Mesenchymal stem cell (in vitro differentiated cells and primary cell): ENCODE data around the gene FRYL.
"Not testable (repeated sequence)": the region's sequence is repeated elsewhere in the genome, so short reads cannot be mapped to it uniquely, and the experiment has no call there.

Experiments used
- DNase-seq: peaks from one replicate; pipeline ENCODE4 v3.0.0-alpha.2; 2013
- H2AFZ ChIP-seq: one replicate; pipeline ENCODE4 v1.6.1; 2013; ENCODE audit warnings: low read depth, mild to moderate bottlenecking, control low read depth, inconsistent platforms, low read length, moderate library complexity
- H2AK5ac ChIP-seq: 2 replicates; pipeline ENCODE4 v1.6.1; 2013; ENCODE audit warnings: low read length, moderate library complexity, mild to moderate bottlenecking, inconsistent platforms; ENCODE audit not compliant: severe bottlenecking
- H2BK120ac ChIP-seq: one replicate; pipeline ENCODE4 v1.6.1; 2013; ENCODE audit warnings: low read depth, mild to moderate bottlenecking, inconsistent platforms, low read length, moderate library complexity
- H2BK12ac ChIP-seq, 2 experiments: one replicate each; pipeline ENCODE4 v1.6.1; 2013; ENCODE audit warnings: inconsistent platforms in 2 of 2, low read length in 2 of 2, mild to moderate bottlenecking in 2 of 2, moderate library complexity in 2 of 2, control low read depth in 1 of 2
- H2BK15ac ChIP-seq: one replicate; pipeline ENCODE4 v1.6.1; 2013; ENCODE audit warnings: mild to moderate bottlenecking, low read depth, inconsistent platforms; ENCODE audit not compliant: poor library complexity, severe bottlenecking
- H2BK5ac ChIP-seq: 2 replicates; pipeline ENCODE4 v1.6.1; 2013; ENCODE audit warnings: low read depth, mild to moderate bottlenecking, low read length, control low read depth, inconsistent platforms; ENCODE audit not compliant: poor library complexity, severe bottlenecking
- H3K14ac ChIP-seq, 2 experiments: one replicate each; pipeline ENCODE4 v1.6.1; 2013; ENCODE audit warnings: inconsistent platforms in 2 of 2, low read length in 2 of 2, control low read depth in 1 of 2, mild to moderate bottlenecking in 1 of 2, moderate library complexity in 1 of 2
- H3K18ac ChIP-seq, 2 experiments: one replicate each; pipeline ENCODE4 v1.6.1; 2013; ENCODE audit warnings: inconsistent platforms in 2 of 2, low read length in 2 of 2, control low read depth in 1 of 2, low read depth in 1 of 2, mild to moderate bottlenecking in 1 of 2
- H3K23ac ChIP-seq, 2 experiments: one replicate each; pipeline ENCODE4 v1.6.1; 2013; ENCODE audit warnings: inconsistent platforms in 2 of 2, low read length in 2 of 2, mild to moderate bottlenecking in 2 of 2, moderate library complexity in 2 of 2, control low read depth in 1 of 2
- H3K27ac ChIP-seq: 2 replicates; pipeline ENCODE4 v1.5.1; 2013; ENCODE audit warnings: mild to moderate bottlenecking, moderate library complexity, low read length, control low read depth, inconsistent platforms; ENCODE audit not compliant: poor library complexity, severe bottlenecking
- H3K27me3 ChIP-seq, 2 experiments: 2 replicates each; pipeline versions ENCODE4 v1.6.1 to v1.7.0; 2013; ENCODE audit warnings: low read length in 2 of 2, mild to moderate bottlenecking in 2 of 2, moderate library complexity in 2 of 2, control low read depth in 1 of 2, inconsistent platforms in 1 of 2; ENCODE audit not compliant: control insufficient read depth in 1 of 2, insufficient read depth in 1 of 2
- H3K36me3 ChIP-seq, 2 experiments: 2 replicates each; pipeline versions ENCODE4 v1.6.1 to v1.7.0; 2013; ENCODE audit warnings: low read length in 2 of 2, control low read depth in 1 of 2, inconsistent platforms in 1 of 2, low read depth in 1 of 2, mild to moderate bottlenecking in 1 of 2; ENCODE audit not compliant: insufficient read depth in 2 of 2, control insufficient read depth in 1 of 2
- H3K4ac ChIP-seq, 2 experiments: one replicate each; pipeline ENCODE4 v1.6.1; 2013; ENCODE audit warnings: inconsistent platforms in 2 of 2, low read length in 2 of 2, mild to moderate bottlenecking in 2 of 2, moderate library complexity in 2 of 2, control low read depth in 1 of 2, low read depth in 1 of 2
- H3K4me1 ChIP-seq: 2 replicates; pipeline ENCODE4 v1.6.1; 2013; ENCODE audit warnings: low read depth, low read length, control low read depth; ENCODE audit not compliant: control insufficient read depth, insufficient read depth
- H3K4me2 ChIP-seq: 2 replicates; pipeline ENCODE4 v1.6.1; 2013; ENCODE audit warnings: low read length, mild to moderate bottlenecking, inconsistent platforms; ENCODE audit not compliant: poor library complexity, severe bottlenecking
- H3K4me3 ChIP-seq, 2 experiments: 2 replicates each; pipeline versions ENCODE4 v1.5.1 to v1.7.0; 2013; ENCODE audit warnings: low read length in 2 of 2, mild to moderate bottlenecking in 2 of 2, control low read depth in 1 of 2, low read depth in 1 of 2; ENCODE audit not compliant: insufficient read depth in 1 of 2
- H3K79me1 ChIP-seq: replicated peaks from 2 replicates; pipeline ENCODE4 v1.6.1; 2013; ENCODE audit warnings: mild to moderate bottlenecking, control low read depth, low read length, inconsistent platforms; ENCODE audit not compliant: poor library complexity, severe bottlenecking
- H3K9ac ChIP-seq: 2 replicates; pipeline ENCODE4 v1.7.0; 2013; ENCODE audit warnings: mild to moderate bottlenecking, low read length, moderate library complexity
- H3K9me3 ChIP-seq: 2 replicates; pipeline ENCODE4 v1.7.0; 2013; ENCODE audit warnings: mild to moderate bottlenecking, low read length; ENCODE audit not compliant: control insufficient read depth
- H4K8ac ChIP-seq: one replicate; pipeline ENCODE4 v1.6.1; 2013; ENCODE audit warnings: inconsistent platforms, mild to moderate bottlenecking, low read length, moderate library complexity
- H4K91ac ChIP-seq: one replicate; pipeline ENCODE4 v1.6.1; 2013; ENCODE audit warnings: mild to moderate bottlenecking, low read length, inconsistent platforms
- WGBS: methylation state at CpG from one replicate; pipeline ENCODE4 v1.1.7; 2013; ENCODE audit warnings: mixed read lengths; 5-methylcytosine and 5-hydroxymethylcytosine counted together

Gene FRYL

GRCh38 chr4:48718818-48719465, 61.1 kb downstream of the FRYL start:
- H3K4me1 ChIP-seq = peaks cover 2% of the 10 kb centered on the region
- H2AFZ ChIP-seq = no peak overlapping the region
- no peaks in the 10 kb centered on the region for H3K36me3 ChIP-seq
- no peak overlapping the region for H2BK12ac ChIP-seq
- no peaks in the 10 kb centered on the region for H3K9me3 ChIP-seq
- no peak overlapping the region for H3K4me3 ChIP-seq
- no peak overlapping the region for H2BK120ac ChIP-seq
- H2AK5ac ChIP-seq = no peak overlapping the region
- H3K18ac ChIP-seq = no peak overlapping the region
- 96% methylated on average over 4 of the region's 5 CpGs for WGBS
- no peak overlapping the region for H4K91ac ChIP-seq
- H3K27ac ChIP-seq = no peak overlapping the region
- no peak overlapping the region for H2BK5ac ChIP-seq
- no peak overlapping the region for H3K9ac ChIP-seq
- no peak overlapping the region for H3K14ac ChIP-seq
- H3K4me2 ChIP-seq = no peak overlapping the region
- no peak overlapping the region for H3K4ac ChIP-seq
- no peaks in the 10 kb centered on the region for H3K27me3 ChIP-seq
- peaks cover 6% of the 10 kb centered on the region for H3K79me1 ChIP-seq
- H4K8ac ChIP-seq = peak overlapping the region; percentile 41
- H3K23ac ChIP-seq = no peak overlapping the region
- H2BK15ac ChIP-seq = no peak overlapping the region
- no peak for DNase-seq

GRCh38 chr4:48716285-48716684, 63.8 kb downstream of the FRYL start:
- not testable (repeated sequence) for H3K27ac ChIP-seq, H4K8ac ChIP-seq, H3K18ac ChIP-seq, H3K4me2 ChIP-seq, H3K14ac ChIP-seq, H4K91ac ChIP-seq, H3K23ac ChIP-seq, H3K27me3 ChIP-seq, H2BK15ac ChIP-seq, H2AK5ac ChIP-seq, H2BK5ac ChIP-seq, H3K79me1 ChIP-seq, H3K9ac ChIP-seq, H2BK120ac ChIP-seq, H3K9me3 ChIP-seq, H3K4me3 ChIP-seq, H2AFZ ChIP-seq, DNase-seq, H3K4me1 ChIP-seq, H3K36me3 ChIP-seq, H2BK12ac ChIP-seq, H3K4ac ChIP-seq
- no CpG with 5 or more reads among the region's 5 CpGs for WGBS

GRCh38 chr4:48710446-48711209, 69.5 kb downstream of the FRYL start:
- no peak overlapping the region for H3K18ac ChIP-seq

GRCh38 chr4:48709901-48710300, 70.2 kb downstream of the FRYL start:
- Histone ChIP-seq H3K18ac (no peak overlapping the region), H2BK5ac (no peak overlapping the region), H2BK120ac (no peak overlapping the region), H4K8ac (no peak overlapping the region), H2BK15ac (no peak overlapping the region), H4K91ac (no peak overlapping the region), H2AK5ac (no peak overlapping the region), H3K4ac (no peak overlapping the region), H3K4me1 (peaks cover 3% of the 10 kb centered on the region), H2BK12ac (no peak overlapping the region), H3K14ac (no peak overlapping the region), H3K4me3 (no peak overlapping the region), H3K36me3 (peaks cover 5 to 13% of the 10 kb centered on the region in 2 experiments), H3K27ac (no peak overlapping the region), H3K4me2 (no peak overlapping the region), H2AFZ (no peak overlapping the region), H3K9me3 (no peaks in the 10 kb centered on the region), H3K79me1 (peaks cover 5% of the 10 kb centered on the region), H3K23ac (no peak overlapping the region), H3K27me3 (no peaks in the 10 kb centered on the region), H3K9ac (no peak overlapping the region)
- no peak for DNase-seq
- no CpG with 5 or more reads among the region's 1 CpG for WGBS

More at GRCh38 chr4:48710446-48711209, 69.5 kb downstream of the FRYL start:
- H2BK12ac ChIP-seq = no peak overlapping the region
- peaks cover 5 to 13% of the 10 kb centered on the region in 2 experiments for H3K36me3 ChIP-seq
- peaks cover 4% of the 10 kb centered on the region for H3K79me1 ChIP-seq
- no peak overlapping the region for H2BK15ac ChIP-seq
- no peak overlapping the region for H4K91ac ChIP-seq
- H3K4ac ChIP-seq = no peak overlapping the region
- H2BK5ac ChIP-seq = no peak overlapping the region
- H2AFZ ChIP-seq = no peak overlapping the region
- H3K9ac ChIP-seq = no peak overlapping the region
- no peaks in the 10 kb centered on the region for H3K9me3 ChIP-seq
- H3K23ac ChIP-seq = no peak overlapping the region
- H2BK120ac ChIP-seq = no peak overlapping the region
- no peak for DNase-seq
- no peaks in the 10 kb centered on the region for H3K27me3 ChIP-seq
- H3K4me3 ChIP-seq = no peak overlapping the region
- H4K8ac ChIP-seq = no peak overlapping the region
- H3K4me2 ChIP-seq = no peak overlapping the region
- no peak overlapping the region for H2AK5ac ChIP-seq
- H3K14ac ChIP-seq = no peak overlapping the region
- H3K4me1 ChIP-seq = peaks cover 3% of the 10 kb centered on the region
- WGBS = 93% methylated on average over 8 of the region's 8 CpGs
- no peak overlapping the region for H3K27ac ChIP-seq
